ENCODE measurements around the gene NOP10.
A peak's percentile ranks its signal among the peaks of the same experiment; 100 is the strongest.

Gene NOP10

DNA sequence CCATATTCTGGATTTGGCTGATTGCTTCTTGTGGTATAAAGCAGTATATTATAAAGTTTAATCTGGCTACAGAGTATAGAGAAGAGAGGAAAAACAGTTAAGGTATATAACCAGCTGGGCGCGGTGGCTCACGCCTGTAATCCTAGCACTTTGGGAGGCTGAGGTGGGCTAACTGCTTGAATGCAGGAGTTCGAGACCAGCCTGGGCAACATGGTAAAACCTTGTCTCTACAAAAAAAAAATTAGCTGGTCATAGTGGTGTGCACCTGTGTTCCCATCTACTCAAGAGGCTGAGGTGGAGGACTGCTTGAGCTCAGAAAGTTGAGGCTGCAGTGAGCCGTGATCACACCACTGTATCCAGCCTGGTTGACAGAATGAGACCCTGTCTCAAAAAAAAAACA lies 12.7 kb downstream of the NOP10 start:
- no peak for DNase-seq

DNA sequence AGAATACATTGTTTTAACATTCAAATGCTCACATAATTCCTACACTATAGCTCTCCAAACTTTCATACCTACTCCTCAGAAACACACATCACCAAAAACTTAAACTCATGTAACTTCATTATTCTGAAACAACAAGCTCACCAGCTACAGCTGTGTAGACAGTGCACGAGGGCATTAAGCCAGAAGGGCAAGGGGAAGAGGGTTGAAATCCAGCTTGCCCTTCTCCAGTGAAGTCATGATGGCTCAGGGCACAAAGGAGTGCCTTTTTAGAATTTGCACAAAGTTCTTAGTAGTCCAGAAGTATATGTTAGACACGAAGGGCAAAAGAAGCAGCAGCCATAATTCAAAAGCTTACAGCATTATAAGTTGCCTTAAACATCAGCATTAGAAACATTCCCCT lies 13.9 kb downstream of the NOP10 start:
- DNase-seq: no peak

GRCh38 chr15:34327906-34328305 lies 15.0 kb downstream of the NOP10 start:
- no peak for DNase-seq

- no peak for DNase-seq
Measured at GRCh38 chr15:34325368-34325767, 17.6 kb downstream of the NOP10 start.

DNA sequence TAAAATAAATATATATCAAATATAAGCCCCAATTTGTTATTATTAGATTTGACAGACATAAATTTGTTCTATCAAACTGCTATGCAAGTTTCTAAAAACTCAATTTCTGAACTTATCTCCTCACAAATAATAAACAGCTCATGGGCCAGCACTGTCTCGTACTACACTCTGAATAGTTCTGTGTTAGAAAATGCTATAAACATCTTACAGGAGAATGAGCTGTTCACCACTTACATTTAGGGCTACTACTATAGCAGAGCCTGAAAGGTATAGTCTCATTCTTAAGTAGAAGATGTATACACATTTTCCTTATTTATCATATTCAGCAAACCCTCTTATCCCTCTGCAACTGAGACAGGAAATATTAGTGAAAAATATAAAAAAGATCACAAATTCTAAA lies 18.0 kb downstream of the NOP10 start:
- DNase-seq: no peak

DNA sequence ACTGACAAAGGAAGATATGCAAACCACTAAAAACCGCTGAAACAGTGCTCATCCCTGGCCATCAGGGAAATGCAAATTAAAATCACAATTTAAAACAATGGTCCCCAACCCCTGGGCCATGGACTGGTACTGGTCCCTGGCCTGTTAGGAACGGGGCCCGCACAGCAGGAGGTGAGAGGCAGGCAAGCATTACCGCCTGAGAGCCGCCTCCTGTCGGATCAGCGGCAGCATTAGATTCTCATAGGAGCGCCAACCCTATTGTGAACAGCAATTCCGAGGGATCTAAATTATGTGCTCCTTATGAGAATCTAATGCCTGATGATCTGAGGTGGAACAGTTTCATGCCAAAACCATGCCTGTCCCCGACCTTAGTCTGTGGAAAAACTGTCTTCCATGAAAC lies 19.7 kb downstream of the NOP10 start:
- DNase-seq: no peak

GRCh38 chr15:34318277-34319079 lies 24.5 kb downstream of the NOP10 start:
- DNase-seq: peak; percentile 32

GRCh38 chr15:34314491-34315490 lies 28.1 kb downstream of the NOP10 start:
- DNase-seq: no peak

DNA sequence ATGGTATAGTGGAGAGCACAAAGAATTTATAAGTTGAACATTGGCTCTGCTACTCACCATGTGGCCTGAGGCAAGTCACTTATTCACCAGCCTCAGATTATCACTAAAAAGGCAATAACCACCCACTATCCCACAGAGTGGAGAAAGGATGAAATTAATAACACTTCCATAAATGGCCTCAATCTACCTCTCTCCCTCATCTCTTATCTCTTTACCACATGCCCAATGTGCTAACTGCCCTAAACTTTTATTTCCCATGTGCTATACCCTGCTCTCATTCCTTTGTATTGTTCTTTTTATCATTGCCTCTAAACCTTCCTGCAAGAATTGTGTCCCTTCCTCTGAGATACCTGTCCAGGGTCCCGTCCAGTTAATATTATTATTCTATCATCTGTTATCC lies 31.4 kb downstream of the NOP10 start:
- DNase-seq: no peak

DNA sequence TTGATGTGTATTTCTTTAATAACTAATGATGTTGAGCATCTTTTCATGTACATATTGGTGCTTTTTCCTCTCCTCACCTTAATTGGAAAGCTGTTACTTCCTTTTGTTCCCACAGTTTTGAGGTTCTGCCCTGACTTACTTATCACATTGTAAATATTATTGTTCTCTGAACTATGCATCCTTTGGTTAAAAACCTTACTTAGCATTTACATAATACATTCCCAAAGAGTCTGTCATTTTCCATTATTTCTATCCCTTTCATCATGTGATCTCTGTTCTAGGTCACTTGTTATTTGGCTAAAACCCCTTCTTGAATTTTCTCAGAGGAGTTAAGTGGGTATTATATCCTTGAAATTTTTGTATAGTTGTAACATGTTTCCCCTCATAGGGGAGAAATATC lies 38.3 kb downstream of the NOP10 start:
- no peak for DNase-seq

DNA sequence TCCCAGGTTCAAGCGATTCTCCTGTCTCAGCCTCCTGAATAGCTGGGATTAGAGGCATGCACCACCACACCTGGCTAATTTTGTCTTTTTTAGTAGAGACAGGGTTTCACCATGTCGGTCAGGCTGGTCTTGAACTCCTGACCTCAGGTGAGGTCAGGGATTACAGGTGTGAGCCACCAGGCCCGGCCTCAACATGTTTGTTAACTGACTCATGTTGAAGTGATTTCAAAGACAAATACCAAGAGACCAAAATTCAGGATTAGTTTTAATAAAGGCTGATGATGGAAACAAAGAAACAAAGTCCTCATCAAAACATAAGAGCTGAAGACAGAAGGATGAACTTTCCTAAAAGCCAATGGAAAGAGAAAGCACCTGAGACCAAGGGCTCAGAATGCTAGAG lies 41.9 kb downstream of the NOP10 start:
- no peak for DNase-seq

DNA sequence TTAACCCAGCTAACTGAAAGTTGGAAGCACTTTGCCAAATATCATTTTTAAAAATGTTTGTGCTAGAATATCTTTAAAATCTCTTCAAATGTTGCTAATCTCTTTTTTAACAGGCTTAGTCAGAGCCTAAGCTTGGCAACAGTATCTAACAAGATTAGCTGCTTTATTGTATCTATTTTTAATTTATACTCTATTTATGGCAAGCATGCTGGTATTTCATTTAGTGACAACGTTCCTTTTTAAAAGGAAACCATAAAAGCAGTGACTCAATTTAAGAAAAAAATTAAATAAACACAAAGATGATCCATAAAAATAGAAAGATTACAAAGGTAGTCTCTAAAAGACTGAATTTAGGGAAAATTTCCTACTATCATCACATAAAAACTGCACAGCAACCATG lies 45.9 kb downstream of the NOP10 start:
- DNase-seq: no peak

- no peak for DNase-seq
Measured at GRCh38 chr15:34292621-34293020, 50.3 kb downstream of the NOP10 start.

Data from CD4-positive, alpha-beta T cell treated with Interferon gamma for 1 hour (primary cell).